NCI-H187 (cell line): ENCODE measurements around the gene BOLA3.
"Not testable (repeated sequence)": the region's sequence is repeated elsewhere in the genome, so short reads cannot be mapped to it uniquely, and the experiment has no call there.

ENCODE experiments used
- DNase-seq, 2 experiments: peaks; one replicate each; lab custom pipeline; 2025; lab: John Stamatoyannopoulos, UW

BOLA3 gene, protein sequence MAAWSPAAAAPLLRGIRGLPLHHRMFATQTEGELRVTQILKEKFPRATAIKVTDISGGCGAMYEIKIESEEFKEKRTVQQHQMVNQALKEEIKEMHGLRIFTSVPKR

DNA sequence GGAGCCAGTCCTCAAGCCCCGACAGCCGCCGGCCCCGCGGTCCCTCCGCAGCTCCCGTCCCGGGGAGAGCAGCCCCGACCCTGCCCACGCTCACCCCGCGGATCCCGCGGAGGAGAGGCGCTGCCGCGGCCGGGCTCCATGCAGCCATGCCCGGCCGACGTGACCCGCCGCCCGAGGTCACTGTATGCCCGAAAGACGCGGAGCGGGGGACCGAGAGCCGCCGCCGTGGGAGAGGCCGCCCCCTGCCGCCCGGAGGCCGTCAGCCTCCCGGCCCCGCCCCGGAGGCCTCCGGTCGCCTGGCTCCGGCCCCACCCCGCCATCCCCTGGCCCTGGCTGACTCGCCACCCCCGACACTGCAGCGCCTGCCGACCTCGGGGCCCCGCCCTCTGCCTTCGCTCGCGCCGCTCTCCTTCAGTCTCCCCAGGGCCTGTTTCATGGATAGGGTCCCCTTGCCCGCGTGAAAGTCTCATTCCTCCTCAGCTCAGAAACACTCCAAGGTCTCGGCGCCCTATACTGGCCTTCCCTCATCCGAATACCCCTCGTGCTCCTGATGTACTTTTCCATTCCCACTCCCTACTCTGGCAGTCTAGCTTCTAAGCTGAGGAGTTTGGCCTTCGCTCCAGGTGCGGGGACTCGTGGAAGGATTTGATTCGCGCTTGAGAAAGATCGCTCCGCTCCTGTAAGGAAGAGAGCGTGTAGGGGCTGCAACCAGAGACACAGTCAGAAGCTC, at the start of gene BOLA3:
Gene BOLA3 (minus strand): TSS at position 186 of the 730 bp plus-strand sequence. CDS start 38 bp downstream, at position 148.
- peak; percentile 8 to 59 for DNase-seq

DNA sequence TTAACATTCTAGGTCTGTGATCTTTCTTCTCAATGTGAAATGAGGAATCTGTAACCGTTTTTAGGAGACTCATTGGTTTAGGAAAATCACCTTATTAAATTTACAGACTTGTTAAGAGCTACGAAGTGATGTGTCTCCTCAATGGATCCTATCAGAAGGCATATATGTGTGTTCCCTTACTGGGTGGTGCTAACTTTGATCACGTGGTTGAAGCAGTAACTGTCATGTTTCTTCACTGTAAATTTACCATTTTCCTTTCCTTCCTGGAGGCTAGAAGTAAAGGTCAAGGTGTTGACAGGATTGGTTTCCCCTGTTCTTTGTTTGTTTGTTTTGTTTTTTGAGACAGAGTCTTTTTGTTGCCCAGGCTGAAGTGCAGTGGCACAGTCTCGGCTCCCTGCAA, 49.3 kb upstream of the BOLA3 start:
- no peak for DNase-seq

DNA sequence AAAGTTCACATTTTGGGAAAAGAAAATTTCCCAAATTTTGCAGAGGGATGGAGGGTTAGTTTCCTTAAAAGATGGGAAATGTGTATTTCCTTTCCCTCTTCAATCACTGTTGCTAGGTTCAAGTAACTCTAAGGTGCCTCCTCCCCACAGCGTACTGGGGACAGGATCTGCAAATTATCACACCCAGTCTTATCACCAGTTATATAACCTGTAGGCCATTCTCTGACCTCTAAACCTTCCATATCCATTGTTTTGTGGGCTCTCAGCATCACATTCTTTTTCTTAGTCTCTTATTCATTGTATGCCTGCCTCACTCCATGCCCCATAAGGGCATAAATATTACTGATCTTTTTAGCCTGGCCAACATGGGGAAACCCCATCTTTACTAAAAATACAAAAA, 47.1 kb upstream of the BOLA3 start:
- no peak for DNase-seq

DNA sequence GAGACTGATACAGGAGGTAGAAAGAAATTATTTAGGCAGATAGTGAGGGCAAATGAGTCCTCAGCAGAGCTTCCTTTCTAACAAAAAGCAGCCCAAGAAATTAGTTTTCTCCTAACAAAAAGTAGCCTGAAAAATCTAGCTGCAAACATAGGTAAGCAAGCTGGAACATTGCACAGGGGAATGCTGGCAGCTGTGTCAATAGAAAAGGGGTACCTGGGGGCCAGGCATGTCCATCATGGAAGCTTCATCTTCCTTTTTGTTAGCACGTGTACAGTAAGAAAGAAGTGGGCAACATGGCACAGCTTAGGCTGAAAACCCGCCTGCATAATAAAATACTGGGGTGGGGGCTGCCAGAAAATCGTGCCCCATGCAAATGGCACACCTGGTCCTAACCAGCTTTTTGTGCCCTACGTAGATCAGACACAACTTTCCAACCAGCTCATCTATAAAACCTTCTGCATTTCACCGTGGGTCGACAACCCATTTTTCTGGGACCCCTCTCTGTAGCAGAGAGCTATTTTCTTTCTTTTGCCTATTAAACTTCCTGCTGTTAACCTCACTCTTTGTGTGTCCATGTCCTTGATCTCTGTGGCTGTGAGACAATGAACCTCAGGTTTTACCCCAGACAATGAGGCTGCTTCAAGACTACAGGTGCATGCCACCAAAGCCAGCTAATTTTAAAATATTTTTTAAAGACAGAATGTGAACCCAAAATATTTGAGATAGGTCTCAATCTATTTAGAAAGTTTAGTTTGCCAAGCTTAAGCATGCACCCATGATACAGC, 44.1 kb upstream of the BOLA3 start:
- DNase-seq, result no peak

DNA sequence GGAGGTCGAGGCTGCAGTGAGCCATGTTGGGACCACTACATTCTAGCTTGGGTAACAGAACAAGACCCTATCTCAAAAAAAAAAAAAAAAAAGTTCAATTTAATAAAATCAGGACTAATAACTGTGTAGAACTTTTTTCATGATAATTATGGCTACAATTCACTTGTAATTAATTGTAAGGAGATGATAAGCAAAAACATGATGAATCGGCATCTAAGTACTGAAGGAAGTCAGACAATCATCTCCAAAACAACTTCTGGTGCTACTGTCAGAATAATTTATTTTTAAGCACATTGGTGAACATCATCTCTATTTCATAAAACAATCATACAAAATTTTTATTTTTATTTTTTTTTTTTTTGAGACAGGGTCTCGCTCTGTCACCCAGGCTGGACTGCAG, 41.0 kb upstream of the BOLA3 start:
- DNase-seq, result no peak

DNA sequence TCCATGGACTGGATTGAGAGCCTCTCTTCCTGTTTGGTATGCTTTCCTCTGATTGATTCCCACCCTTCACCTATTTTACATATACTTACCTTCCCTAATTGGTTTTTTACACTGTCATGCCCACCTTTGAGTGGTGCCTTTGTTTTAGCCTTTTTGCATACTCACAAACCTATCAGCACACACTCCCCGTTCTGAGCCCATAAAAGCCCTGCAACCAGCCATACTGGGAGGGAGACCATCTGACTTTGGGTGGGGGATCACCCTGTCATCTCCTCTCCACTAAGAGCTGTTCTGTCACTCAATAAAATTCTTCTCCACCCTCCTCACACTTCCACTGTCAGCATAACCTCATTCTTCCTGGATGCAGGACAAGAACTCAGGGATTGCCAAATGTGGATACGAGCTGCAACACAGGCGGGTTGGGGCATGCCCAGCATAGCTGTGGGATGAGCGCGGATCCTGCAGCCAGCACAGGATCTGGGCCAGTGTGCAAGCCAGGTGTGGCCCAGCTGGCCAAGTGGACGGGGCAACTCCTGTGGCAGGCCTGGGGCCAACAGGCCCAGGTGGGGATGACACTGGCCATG, 40.4 kb upstream of the BOLA3 start:
- DNase-seq, result no peak

DNA sequence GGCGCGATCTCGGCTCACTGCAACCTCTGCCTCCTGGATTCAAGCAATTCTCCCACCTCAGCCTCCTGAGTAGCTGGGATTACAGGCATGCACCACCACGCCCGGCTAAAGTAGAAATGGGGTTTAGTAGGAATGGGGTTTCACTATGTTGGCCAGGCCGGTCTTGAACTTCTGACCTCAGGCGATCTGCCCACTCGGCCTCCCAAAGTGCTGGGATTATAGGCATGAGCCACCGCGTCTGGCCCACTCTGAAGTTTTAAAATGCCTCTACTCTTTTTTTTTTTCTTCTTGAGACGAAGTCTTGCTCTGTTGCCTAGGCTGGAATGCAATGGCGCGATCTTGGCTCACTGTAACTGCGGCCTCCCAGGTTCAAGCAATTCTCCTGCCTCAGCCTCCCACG, 39.0 kb upstream of the BOLA3 start:
- DNase-seq, result not testable (repeated sequence)

DNA sequence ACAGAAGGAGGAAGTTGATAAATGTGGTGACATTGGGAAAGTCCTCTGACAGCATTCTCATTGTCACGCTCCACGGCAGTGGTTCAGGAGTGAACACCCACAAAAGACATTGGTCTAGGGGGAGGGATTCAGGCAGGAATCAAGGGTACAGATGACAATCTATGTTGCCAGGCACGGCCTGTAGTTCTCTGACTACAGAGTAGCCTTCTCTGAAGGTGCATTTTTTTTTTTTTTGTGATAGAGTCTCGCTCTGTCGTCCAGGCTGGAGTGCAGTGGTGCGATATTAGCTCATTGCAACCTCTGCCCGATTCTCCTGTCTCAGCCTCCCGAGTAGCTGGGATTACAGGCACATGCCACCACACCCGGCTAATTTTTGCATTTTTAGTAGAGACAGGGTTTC, 38.3 kb upstream of the BOLA3 start:
- no peak for DNase-seq

DNA sequence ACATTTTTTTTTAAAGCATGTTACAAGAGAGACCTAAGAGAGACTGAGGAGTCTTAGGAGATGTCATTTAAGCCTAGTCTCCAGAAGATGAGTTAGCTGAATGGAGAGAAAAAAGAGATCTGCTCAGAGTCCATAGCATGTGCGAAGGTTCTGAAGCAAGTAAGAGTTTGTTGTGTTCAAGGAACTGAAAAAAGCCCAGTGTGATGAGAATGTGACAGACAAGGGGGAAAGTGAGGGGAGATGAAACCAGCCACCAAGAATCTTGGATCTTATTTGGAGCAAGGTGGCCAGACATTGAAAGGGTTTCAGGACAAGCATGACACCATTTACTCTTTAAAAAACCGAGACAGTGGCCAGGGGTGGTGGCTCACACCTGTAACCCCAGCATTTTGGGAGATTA, 36.2 kb upstream of the BOLA3 start:
- no peak for DNase-seq

DNA sequence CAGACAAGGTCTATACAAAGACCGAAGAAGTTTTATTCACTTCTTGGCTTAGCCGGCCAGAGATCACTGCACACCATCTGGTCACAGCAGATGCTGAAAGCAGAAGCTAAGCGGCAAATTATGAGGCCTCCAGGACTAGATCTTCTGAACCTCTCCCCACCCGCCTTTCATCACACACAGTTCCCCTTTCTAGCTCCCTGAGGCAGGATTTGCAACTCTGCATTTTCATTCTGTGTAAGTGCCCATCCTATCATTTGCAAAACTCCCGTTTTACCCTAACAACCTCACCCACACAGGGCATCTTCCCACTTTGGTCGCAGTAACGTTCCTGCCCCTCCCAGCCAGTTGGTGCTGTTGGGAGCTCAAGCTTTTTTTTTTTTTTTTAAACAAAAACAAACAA, 34.0 kb upstream of the BOLA3 start:
- DNase-seq, result no peak

DNA sequence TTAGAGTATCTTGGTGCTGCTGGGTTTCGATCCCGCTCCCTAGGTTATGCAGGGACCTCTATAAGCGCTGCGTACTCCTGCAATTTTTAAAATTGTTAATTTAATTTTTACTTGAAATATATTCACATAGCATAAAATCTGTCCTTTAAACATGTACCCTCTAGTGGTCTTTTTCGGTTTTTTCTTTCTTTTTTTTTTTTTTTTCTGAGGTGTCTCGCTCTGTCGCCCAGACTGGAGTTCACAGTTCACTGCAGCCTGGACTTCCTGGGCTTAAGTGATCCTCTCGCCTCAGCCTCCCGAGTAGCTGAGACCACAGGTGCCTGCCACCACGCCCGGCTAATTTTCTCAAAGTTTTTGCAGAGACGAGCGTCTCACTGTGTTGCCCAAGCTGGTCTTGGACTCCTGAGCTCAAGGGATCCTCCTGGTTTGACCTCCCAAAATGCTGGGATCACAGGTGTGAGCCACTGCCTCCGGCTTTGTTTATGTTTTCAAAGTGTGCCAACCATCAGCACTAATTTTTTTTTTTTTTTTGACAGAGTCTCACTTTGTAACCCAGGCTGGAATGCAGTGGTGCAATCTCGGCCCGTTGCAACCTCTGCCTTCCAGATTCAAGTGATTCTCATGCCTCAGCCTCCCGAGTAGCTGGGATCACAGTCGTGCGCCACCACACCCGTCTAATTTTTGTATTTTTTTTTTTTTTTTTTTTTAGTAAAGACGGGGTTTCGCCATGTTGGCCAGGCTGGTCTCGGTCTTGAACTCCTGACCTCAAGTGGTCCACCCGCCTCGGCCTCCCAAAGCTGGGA, 31.6 kb upstream of the BOLA3 start:
- DNase-seq, result no peak

DNA sequence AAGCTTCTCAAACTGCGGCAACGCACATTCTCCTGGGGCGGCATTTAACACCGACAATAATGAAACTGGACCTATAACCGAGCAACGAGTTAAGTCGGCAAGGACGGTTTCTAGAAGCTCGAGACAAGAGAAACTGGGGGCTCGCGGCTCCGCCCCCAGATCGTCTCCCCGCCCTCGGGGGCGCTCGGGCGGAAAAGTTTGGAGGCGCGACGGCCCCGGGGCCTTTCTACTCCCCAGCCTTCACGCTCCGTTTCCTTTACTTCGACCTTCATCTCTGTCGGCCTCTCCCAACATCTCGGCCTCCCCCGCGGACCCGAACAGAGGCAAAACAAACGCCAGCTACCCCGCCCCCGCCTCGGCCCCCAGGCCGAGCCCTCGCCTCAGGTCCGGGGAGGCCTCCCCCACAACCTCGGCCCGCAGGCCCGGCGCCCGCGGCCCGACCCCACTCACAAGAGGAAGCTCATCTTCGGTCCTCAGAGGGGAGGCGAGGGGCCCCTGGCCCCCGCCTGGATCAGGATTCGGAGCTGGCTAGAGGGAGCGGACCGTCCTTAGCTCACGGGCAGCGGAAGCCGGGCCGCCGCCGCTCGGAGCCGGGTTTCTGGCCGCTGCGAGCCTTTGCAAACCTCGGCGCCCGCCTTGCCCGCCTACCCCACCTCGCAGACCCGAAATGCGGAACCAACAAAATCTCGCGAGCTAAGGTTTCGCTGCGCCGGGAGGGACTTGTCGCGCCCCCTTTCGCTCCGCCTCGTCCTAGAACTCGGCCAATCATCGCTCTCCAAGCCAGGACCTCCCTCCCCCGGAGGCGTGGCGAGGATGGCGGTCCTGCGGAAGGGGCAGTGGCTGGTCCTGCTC, 30.7 kb upstream of the BOLA3 start, which contains the start of gene MOB1A:
Gene MOB1A (minus strand): TSS at position 669 of the 852 bp plus-strand sequence. CDS start 205 bp downstream, at position 464.
- peak; percentile 84 to 91 for DNase-seq

DNA sequence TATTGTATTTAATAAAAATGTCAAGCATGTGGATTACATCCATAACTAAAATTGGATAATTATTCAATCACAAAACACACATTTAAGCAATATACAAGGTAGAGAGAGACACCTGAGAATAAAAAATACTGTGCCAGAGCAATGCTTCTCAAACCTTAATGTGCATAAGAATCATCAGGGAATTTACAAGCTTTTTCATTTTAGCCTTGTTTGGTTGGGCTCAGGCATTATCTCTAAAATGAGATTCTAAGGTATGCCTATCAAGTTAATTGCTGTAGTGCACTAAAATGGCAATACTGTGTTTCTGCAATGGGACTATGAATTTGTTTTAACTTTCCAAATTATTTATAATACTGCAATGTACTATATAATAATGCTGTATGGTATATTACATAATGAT, 30.0 kb upstream of the BOLA3 start:
- no peak for DNase-seq

DNA sequence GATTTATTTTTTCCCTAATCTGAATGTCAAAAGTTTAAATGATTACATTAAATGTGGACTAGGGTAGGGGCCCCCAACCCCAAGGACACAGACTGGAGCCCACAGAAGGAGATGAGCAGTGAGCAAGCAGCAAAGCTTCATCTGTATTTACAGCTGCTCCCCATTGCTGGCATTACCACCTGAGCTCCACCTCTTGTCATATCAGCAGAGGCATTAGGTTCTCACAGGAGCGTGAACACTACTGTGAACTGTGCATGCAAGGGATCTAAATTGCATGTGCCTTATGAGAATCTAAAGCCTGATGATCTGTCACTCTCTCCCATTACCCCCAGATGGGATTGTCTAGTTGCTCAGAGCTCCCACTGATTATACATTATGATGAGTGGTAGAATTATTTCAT, 27.2 kb upstream of the BOLA3 start:
- DNase-seq, result no peak

DNA sequence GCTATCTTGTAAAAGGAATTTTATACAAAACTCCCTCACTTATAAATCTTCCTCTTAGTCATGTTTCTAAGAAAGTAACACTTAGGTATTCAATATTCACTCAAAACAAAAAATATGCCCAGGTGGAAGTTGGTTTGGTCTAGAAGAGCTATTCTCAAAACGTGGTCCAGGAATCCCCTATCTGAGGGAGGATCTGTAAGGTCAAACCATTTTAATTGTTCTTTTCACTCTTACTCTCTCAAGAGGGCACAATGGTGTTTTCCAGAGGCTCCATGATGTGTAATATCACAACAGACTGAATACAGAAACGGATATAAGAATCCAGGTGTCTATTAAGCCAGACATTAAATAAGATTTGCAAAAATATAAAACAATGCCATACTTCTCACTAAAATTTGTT, 21.0 kb upstream of the BOLA3 start:
- DNase-seq, result no peak

DNA sequence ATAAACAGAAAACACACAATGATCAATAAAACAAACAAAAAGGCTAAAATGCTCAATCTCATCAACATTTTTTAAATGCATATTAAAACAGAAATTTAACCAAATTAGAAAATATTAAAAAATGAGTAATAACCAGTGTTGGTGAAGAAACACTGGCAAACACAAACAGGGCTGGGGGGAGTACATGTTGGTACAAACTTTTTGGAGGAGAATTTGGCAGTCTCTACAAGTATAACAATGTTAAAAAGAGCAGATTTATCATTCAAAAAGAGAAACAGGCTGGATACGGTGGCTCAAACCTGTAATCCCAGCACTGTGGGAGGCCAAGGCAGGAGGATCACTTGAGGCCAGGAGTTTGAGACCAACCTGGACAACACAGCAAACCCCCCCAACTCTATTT, 17.0 kb upstream of the BOLA3 start:
- DNase-seq, result no peak

DNA sequence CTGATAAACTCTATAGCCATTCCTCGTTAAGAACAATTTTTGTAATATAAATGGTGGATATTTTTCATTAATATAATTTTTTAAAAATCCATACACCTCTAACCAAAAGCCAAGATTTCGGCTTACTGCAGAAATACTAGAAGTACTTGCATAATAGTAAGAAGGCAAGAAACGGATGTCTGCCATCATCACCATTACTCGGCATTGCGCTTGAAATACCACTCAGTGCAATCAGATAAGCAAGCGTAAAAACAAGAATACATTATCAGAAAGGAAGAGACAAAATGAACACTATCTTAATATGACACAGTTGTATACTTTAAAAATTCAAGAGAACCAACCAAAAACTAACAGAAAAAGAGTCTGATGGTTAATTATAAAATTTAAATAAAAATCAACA, 15.2 kb upstream of the BOLA3 start:
- no peak for DNase-seq

DNA sequence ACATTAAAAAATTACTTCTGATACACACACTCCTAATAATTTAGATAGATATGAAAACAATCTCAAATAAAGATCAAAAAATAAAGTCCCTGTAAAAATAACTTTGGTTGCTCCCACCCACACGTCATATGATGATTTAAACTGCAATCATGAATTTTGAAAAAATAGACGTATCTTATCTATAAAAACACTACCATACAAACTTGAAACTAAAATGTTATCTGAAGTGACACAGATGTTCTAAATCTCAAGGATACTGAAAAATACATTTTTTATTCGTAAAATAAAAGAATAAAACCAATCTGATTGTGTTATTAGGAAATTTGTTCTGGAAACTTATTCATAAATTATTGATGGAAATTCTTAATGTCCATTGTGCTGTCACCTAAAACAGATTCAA, 8.1 kb upstream of the BOLA3 start:
- no peak for DNase-seq

DNA sequence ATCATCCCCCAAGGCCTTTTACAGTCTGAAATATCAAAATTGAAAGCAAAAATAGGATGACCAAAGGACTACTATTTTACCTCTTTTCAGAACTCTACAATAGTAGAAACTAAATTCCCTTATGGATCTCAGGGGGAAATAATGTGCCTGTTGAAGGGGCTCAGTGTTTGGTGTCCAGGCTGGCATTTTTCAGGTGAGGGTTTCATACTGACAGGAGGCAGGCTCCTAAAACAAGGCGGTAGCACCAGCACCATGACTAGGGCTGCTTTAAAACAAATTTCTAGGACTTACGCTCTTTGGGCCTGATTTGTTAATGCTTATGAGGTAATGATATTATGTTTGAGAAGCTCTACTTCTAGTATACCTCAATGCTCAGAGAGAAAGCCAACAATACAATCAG, 5.2 kb upstream of the BOLA3 start:
- no peak for DNase-seq

DNA sequence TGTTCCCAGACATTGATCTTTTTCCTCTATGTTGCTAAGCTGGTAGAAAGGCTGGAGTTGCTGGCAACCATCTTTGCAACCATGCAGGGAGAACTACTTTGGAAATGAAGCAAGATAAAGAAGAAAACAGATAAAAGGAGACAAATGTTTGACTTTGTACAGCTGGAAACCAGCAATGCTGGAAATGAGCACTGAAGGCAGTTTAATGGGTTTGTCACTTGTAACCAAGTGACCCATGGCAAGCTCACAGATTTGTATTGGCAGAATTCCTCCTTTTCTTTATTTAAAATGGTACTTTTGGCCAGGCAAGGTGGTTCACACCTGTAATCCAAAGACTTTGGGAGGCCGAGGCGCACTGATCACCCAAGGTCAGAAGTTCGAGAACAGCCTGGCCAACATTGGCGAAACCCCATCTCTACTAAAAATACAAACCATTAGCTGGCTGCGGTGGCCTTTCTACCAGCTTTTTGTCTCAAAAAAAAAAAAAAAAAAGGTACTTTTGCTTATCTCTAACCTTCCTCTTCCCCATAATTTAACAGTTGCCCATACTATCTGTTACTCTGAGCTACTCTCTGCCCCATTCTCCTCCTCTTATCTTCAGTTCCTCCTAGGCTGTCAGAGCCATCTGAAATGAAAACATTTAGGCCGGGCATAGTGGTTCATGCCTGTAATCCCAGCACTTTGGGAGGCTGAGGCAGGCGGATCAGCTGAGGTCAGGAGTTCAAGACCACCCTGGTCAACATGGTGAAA, 2.0 kb upstream of the BOLA3 start:
- DNase-seq, result no peak

DNA sequence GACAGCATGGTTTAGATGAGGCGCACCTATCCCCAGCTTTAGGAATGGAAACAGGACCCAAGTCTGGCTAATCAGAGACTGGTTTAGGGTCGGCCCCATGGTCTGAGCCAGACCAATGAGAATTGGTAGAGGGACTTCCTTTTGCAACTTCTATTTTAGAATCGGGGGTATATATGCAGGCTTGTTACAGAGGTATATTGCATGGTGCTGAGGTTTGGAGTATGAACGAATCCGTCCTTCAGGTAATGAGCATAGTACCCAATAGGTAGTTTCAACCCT, 1.5 kb upstream of the BOLA3 start:
- no peak for DNase-seq
